ENCODE measurements around the gene MTHFSD. TPM values are rescaled to one million over a fixed set of nuclear protein-coding genes. Genes with fewer than 3 reads are reported as not detected.

The MTHFSD gene
- total RNA-seq, 1 experiment from 2014 or later: 4.7 TPM

- H3K9ac ChIP-seq (ENCODE audit: extremely low read depth, insufficient read length, low read length): no peak overlapping the region
- Mint-ChIP-seq H3K4me3 (no peak overlapping the region), H3K27ac (no peak overlapping the region), H3K36me3 (ENCODE audit: insufficient read depth in 1 of 3, low read depth in 3 of 3) (no peaks in the 10 kb centered on the region), H3K4me1 (peaks cover 5 to 19% of the 10 kb centered on the region in 2 experiments; a peak in 3 of 4 replicates), H3K27me3 (ENCODE audit: low read depth) (peaks cover 83% of the 10 kb centered on the region), H3K9me3 (peaks cover 0 to 7% of the 10 kb centered on the region in 2 experiments; a peak in 1 of 5 replicates)
- no peak overlapping the region for H3K14ac ChIP-seq (ENCODE audit: insufficient read depth, low read length)
- no peak overlapping the region for H3K4ac ChIP-seq (ENCODE audit: low read depth, low read length)
- no peaks in the 10 kb centered on the region for H3K4me1 ChIP-seq (ENCODE audit: insufficient read depth, low read length)
- no peak overlapping the region for H3K18ac ChIP-seq (ENCODE audit: insufficient read length, low read depth, low read length)
- H3K79me2 ChIP-seq (ENCODE audit: insufficient read depth, low read length): no peaks in the 10 kb centered on the region
- no peak overlapping the region for H2AFZ ChIP-seq (ENCODE audit: low read length)
- H3K9me3 ChIP-seq (ENCODE audit: control insufficient read depth, low read depth, low read length): no peaks in the 10 kb centered on the region
- H3K27ac ChIP-seq (ENCODE audit: insufficient read length, low read depth, low read length): no peak overlapping the region
- TF ChIP-seq CTCF (conservative IDR thresholded peaks at IDR 0.05): no peak
- no peak overlapping the region for H2BK15ac ChIP-seq (ENCODE audit: low read depth, low read length)
- no peak for DNase-seq
- no peak overlapping the region for H4K5ac ChIP-seq (ENCODE audit: insufficient read length, low read depth, low read length)
- H3K4me2 ChIP-seq (ENCODE audit: insufficient read depth, insufficient read length, low read length): no peak overlapping the region
- H4K8ac ChIP-seq (replicated peaks; ENCODE audit: insufficient read length, low read depth, low read length): no peak overlapping the region
- WGBS (ENCODE audit: extremely low coverage, insufficient read length, low lambda C conversion rate): no CpG with 5 or more reads among the region's 16 CpGs
- no peaks in the 10 kb centered on the region for H3K23me2 ChIP-seq (ENCODE audit: insufficient read length, low read depth, low read length, poor library complexity, severe bottlenecking)
- no peaks in the 10 kb centered on the region for H3K79me1 ChIP-seq (ENCODE audit: insufficient read depth, low read depth, low read length, poor library complexity, severe bottlenecking)
- no peak overlapping the region for H4K91ac ChIP-seq (ENCODE audit: insufficient read length, low read depth, low read length)
- no peak overlapping the region for H2BK120ac ChIP-seq (ENCODE audit: low read depth, low read length, poor library complexity, severe bottlenecking)
- no peak overlapping the region for H3K23ac ChIP-seq (ENCODE audit: insufficient read length, low read depth, low read length)
- no peak overlapping the region for H2AK5ac ChIP-seq (ENCODE audit: insufficient read length, low read length)
- peaks cover 43% of the 10 kb centered on the region for H3K27me3 ChIP-seq (ENCODE audit: insufficient read depth, low read length)
- no peak overlapping the region for H3K56ac ChIP-seq (ENCODE audit: insufficient read length, low read depth, low read length)
- no peak overlapping the region for H3T11ph ChIP-seq (ENCODE audit: low read length)
- H4K20me1 ChIP-seq (ENCODE audit: control insufficient read depth, insufficient read depth, insufficient read length): no peaks in the 10 kb centered on the region
- H2BK5ac ChIP-seq (ENCODE audit: insufficient read length, low read length): no peak overlapping the region
- H2BK12ac ChIP-seq (ENCODE audit: insufficient read length, low read depth, low read length): no peak overlapping the region
- no peak overlapping the region for H2BK20ac ChIP-seq (ENCODE audit: low read depth, low read length, poor library complexity, severe bottlenecking)
Measured at GRCh38 chr16:86519007-86519648, 35.9 kb downstream of the MTHFSD start.
